B cell (primary cell): ENCODE data around the gene HOGA1. TPM values are rescaled to one million over a fixed set of nuclear protein-coding genes. Genes with fewer than 3 reads are reported as not detected.

Experiments used
- ATAC-seq: fragments of 200-7000 bp; cut with Tn5 transposase; one replicate; pipeline ENCODE4 v1.10.0; 2021; ENCODE audit warnings: low read depth, mild to moderate bottlenecking, moderate number of reproducible peaks, moderate library complexity
- CTCF ChIA-PET: fragments of 350-600 bp; sonication (Branson Sonifier 250); formaldehyde crosslinking; loops from one replicate; lab custom pipeline; 2021; ENCODE audit warnings: antibody characterized with exemption, inconsistent platforms; lab: Charles Lee
- POLR2A ChIA-PET: fragments of 350-600 bp; sonication (Branson Sonifier 250); formaldehyde crosslinking; loops from one replicate; lab custom pipeline; 2021; ENCODE audit warnings: antibody characterized with exemption; lab: Charles Lee
- DNase-seq: peaks from one replicate; pipeline ENCODE4 v3.0.0; 2013
- H2AFZ ChIP-seq: 2 replicates; pipeline ENCODE4 v1.6.1; 2012; ENCODE audit warnings: mild to moderate bottlenecking, low read depth, low read length; ENCODE audit not compliant: insufficient read depth, poor library complexity, severe bottlenecking
- H3K27ac ChIP-seq, 2 donors: 1 replicate in 1 of 2; 2 replicates in 1 of 2; pipeline ENCODE4 v1.5.1; 2012 to 2013; ENCODE audit warnings: low read length in 2 of 2, mild to moderate bottlenecking in 2 of 2, moderate library complexity in 1 of 2
- H3K27me3 ChIP-seq, 4 experiments: fragments of 200-600 bp in 1 of 4; sonication (generic) in 1 of 4; replicated peaks in 1 of 4; 1 replicate in 2 of 4; 2 replicates in 2 of 4; pipeline versions ENCODE4 v1.6.1 to v1.7.0; 2013 to 2016; ENCODE audit warnings: low read length in 3 of 4, mild to moderate bottlenecking in 2 of 4, mixed read lengths in 1 of 4, moderate library complexity in 1 of 4; ENCODE audit not compliant: insufficient read depth in 4 of 4, control insufficient read depth in 3 of 4; ENCODE audit errors: control extremely low read depth in 1 of 4
- H3K36me3 ChIP-seq, 2 experiments: replicated peaks in 1 of 2; 1 replicate in 1 of 2; 2 replicates in 1 of 2; pipeline versions ENCODE4 v1.6.1 to v1.7.1; 2013; ENCODE audit warnings: low read length in 1 of 2; ENCODE audit not compliant: insufficient read depth in 2 of 2, control insufficient read depth in 1 of 2; ENCODE audit errors: control extremely low read depth in 1 of 2, extremely low read depth in 1 of 2
- H3K4me1 ChIP-seq, 2 donors: fragments of 200-600 bp in 1 of 2; sonication (generic) in 1 of 2; 1 replicate in 1 of 2; 2 replicates in 1 of 2; pipeline versions ENCODE4 v1.5.1 to v1.6.1; 2013 to 2017; ENCODE audit warnings: low read length in 2 of 2; ENCODE audit not compliant: control insufficient read depth in 2 of 2, insufficient read depth in 2 of 2
- H3K4me2 ChIP-seq: replicated peaks from 2 replicates; pipeline ENCODE3; 2012; ENCODE audit warnings: mild to moderate bottlenecking, low read depth, low read length; ENCODE audit not compliant: poor library complexity, severe bottlenecking
- H3K4me3 ChIP-seq, 5 experiments: fragments of 200-600 bp in 1 of 5; sonication (generic) in 1 of 5; 1 replicate in 3 of 5; 2 replicates in 2 of 5; pipeline versions ENCODE4 v1.5.1 to v1.7.0; 2011 to 2016; ENCODE audit warnings: low read length in 4 of 5, mild to moderate bottlenecking in 4 of 5, low read depth in 2 of 5, control low read depth in 1 of 5, moderate library complexity in 1 of 5; ENCODE audit not compliant: insufficient read depth in 1 of 5; ENCODE audit errors: control extremely low read depth in 1 of 5, extremely low read depth in 1 of 5
- H3K79me2 ChIP-seq: fragments of 200-600 bp; sonication (generic); one replicate; pipeline ENCODE4 v1.6.0; 2016; ENCODE audit warnings: low read length; ENCODE audit not compliant: control insufficient read depth, insufficient read depth
- H3K9ac ChIP-seq: fragments of 200-600 bp; sonication (generic); 2 replicates; pipeline ENCODE4 v1.6.1; 2017; ENCODE audit warnings: mild to moderate bottlenecking, low read length, moderate library complexity
- H3K9me3 ChIP-seq, 3 donors: one replicate each; pipeline versions ENCODE4 v1.6.1 to v1.7.1; 2013; ENCODE audit warnings: low read length in 2 of 3; ENCODE audit not compliant: control insufficient read depth in 2 of 3, insufficient read depth in 1 of 3; ENCODE audit errors: control extremely low read depth in 1 of 3
- H4K20me1 ChIP-seq: 2 replicates; pipeline ENCODE4 v1.6.0; 2012; ENCODE audit warnings: mild to moderate bottlenecking, low read length; ENCODE audit not compliant: insufficient read depth, control insufficient read depth, poor library complexity, severe bottlenecking
- H3K27ac Mint-ChIP-seq: one replicate; pipeline ENCODE4 v1.8.0; 2021; ENCODE audit warnings: mixed read lengths
- H3K27me3 Mint-ChIP-seq: one replicate; pipeline ENCODE4 v1.8.0; 2021; ENCODE audit warnings: mixed read lengths
- H3K4me1 Mint-ChIP-seq: one replicate; pipeline ENCODE4 v1.8.0; 2021; ENCODE audit warnings: mixed read lengths
- H3K4me3 Mint-ChIP-seq: one replicate; pipeline ENCODE4 v1.8.0; 2021; ENCODE audit warnings: mixed read lengths
- H3K9me3 Mint-ChIP-seq: one replicate; pipeline ENCODE4 v1.8.0; 2022; ENCODE audit warnings: mixed read lengths; ENCODE audit not compliant: insufficient read depth
- CTCF ChIP-seq: fragments of 200-600 bp; IDR thresholded peaks from one replicate; pipeline ENCODE4 v1.8.0; 2022; ENCODE audit warnings: antibody characterized with exemption, mild to moderate bottlenecking
- EZH2 ChIP-seq: IDR thresholded peaks from 2 replicates; pipeline ENCODE4 v1.6.1; 2012; ENCODE audit warnings: borderline replicate concordance, low read depth, mild to moderate bottlenecking, moderate library complexity, low read length; ENCODE audit not compliant: insufficient read depth, poor library complexity, severe bottlenecking
- WGBS: methylation state at CpG from one replicate; pipeline ENCODE4 v1.1.5; 2013; ENCODE audit warnings: missing lambda C conversion rate; ENCODE audit not compliant: insufficient coverage; 5-methylcytosine and 5-hydroxymethylcytosine counted together
- intact Hi-C: fragments of 100-400 bp; cut with micrococcal nuclease; formaldehyde crosslinking; loops from one replicate; pipeline ENCODE4 v1.10.0; 2022
- polyA plus RNA-seq: library from polyadenylated mRNA; depleted of rRNA; stranded (reverse); fragments of >200 nt; gene quantifications from 2 replicates; pipeline ENCODE4 v1.2.3, GENCODE V29; 2012
- total RNA-seq, 2 donors: library from RNA; stranded (reverse); fragments of 120-200 nt in 1 of 2; gene quantifications; 1 replicate in 1 of 2; 2 replicates in 1 of 2; pipeline versions ENCODE4 v1.2.3 to v1.2.4, GENCODE V29; 2013 to 2022

HOGA1 gene
- total and polyA plus RNA-seq, 2 donors (not counting 1 experiment from before 2014, with no cell fraction given) = not detected

GRCh38 chr10:97601268-97602215 is 17.4 kb downstream of the HOGA1 start:
- Histone ChIP-seq H3K27ac (no peak overlapping the region), H3K4me2 (no peak overlapping the region), H3K36me3 (no peaks in the 10 kb centered on the region), H3K4me3 (no peak overlapping the region), H3K79me2 (no peaks in the 10 kb centered on the region), H3K9ac (no peak overlapping the region), H4K20me1 (no peaks in the 10 kb centered on the region), H3K4me1 (no peaks in the 10 kb centered on the region), H3K9me3 (no peaks in the 10 kb centered on the region), H2AFZ (no peak overlapping the region), H3K27me3 (no peaks in the 10 kb centered on the region)
- Mint-ChIP-seq H3K4me3 (no peak overlapping the region), H3K27me3 (peaks cover 3% of the 10 kb centered on the region), H3K9me3 (no peaks in the 10 kb centered on the region), H3K4me1 (no peaks in the 10 kb centered on the region), H3K27ac (no peak overlapping the region)
- intact Hi-C loops = no loop called here
- POLR2A ChIA-PET = no interaction called here
- TF ChIP-seq CTCF = no peak
- no peak for TF ChIP-seq EZH2
- WGBS = 93% methylated on average over 20 of the region's 21 CpGs
- ATAC-seq = no peak
- no peak for DNase-seq
- CTCF ChIA-PET = no interaction called here

GRCh38 chr10:97607095-97607636 is 23.0 kb downstream of the HOGA1 start:
- Histone ChIP-seq H4K20me1 (no peaks in the 10 kb centered on the region), H3K4me3 (no peak overlapping the region), H3K27ac (no peak overlapping the region), H3K27me3 (peaks cover 0 to 7% (median 0%) of the 10 kb centered on the region in 4 experiments), H3K79me2 (no peaks in the 10 kb centered on the region), H3K9ac (no peak overlapping the region), H2AFZ (no peak overlapping the region), H3K9me3 (no peaks in the 10 kb centered on the region), H3K36me3 (no peaks in the 10 kb centered on the region), H3K4me2 (no peak overlapping the region), H3K4me1 (no peaks in the 10 kb centered on the region)
- H3K27me3 Mint-ChIP-seq = peaks cover 7% of the 10 kb centered on the region
- ChIA-PET POLR2A (no interaction called here), CTCF (no interaction called here)
- H3K27ac Mint-ChIP-seq = no peak overlapping the region
- H3K4me3 Mint-ChIP-seq = no peak overlapping the region
- no peaks in the 10 kb centered on the region for H3K4me1 Mint-ChIP-seq
- DNase-seq (no peak), ATAC-seq (no peak)
- no peaks in the 10 kb centered on the region for H3K9me3 Mint-ChIP-seq
- 97% methylated on average over 4 of the region's 5 CpGs for WGBS
- TF ChIP-seq EZH2 = no peak
- TF ChIP-seq CTCF = no peak
- intact Hi-C loops = no loop called here
